Measurements from ENCODE around the gene FRZB. TPM values are rescaled to one million over a fixed set of nuclear protein-coding genes. Genes with fewer than 3 reads are reported as not detected.
A peak's percentile ranks its signal among the peaks of the same experiment; 100 is the strongest.

The FRZB gene, protein sequence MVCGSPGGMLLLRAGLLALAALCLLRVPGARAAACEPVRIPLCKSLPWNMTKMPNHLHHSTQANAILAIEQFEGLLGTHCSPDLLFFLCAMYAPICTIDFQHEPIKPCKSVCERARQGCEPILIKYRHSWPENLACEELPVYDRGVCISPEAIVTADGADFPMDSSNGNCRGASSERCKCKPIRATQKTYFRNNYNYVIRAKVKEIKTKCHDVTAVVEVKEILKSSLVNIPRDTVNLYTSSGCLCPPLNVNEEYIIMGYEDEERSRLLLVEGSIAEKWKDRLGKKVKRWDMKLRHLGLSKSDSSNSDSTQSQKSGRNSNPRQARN
- total RNA-seq (2014; rRNA removed; shearing (Covaris generic)), result 0.35 and 0.49 TPM in 2 replicates

DNA sequence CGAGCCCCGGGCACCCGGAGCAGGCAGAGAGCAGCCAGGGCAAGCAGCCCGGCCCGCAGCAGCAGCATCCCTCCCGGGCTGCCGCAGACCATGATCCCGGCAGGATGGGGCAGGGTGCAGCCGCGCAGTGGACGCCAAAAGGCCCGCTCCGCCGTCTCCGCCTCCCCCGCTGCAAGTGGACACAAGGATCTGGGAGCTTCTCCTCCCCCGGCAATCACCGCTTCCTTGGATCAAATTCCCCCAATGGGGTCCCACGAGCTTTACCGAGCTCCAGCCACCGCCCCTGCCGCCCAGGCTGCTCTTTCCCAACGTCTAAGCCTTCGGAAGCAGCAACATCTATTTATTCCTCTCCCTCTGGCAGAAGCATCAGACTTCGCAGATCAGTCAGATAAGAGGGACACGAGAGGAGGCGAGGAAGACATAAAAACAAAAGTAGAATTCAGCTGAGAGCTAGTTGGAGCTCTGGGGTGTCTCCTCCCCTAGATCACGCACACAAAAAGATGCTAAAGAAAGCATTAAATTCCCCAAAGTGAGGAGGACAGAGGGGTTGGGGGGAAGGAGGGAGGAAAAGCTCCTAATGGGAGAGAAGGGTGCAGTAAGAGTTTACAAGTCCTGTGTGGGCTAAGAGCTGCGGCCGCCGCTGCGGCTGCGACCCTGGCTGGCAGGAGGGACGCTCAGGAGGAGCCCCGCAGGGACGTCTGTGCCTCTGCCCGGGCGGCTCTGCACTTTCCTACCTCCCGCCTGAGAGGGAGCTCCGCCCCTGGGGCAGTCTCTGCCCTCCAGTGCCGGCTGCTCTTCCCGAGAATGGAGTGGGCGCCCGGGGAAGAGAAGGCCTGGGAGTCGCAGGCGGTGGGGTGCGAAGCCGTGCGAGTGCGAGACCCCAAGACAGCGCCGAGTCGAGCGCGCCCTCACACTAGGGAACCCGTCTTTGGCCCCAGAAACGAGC is at the start of gene FRZB:
FRZB (minus strand) TSS at position 177 of the 946 bp plus-strand sequence; CDS start at position 92, 85 bp downstream.
- H3K27ac ChIP-seq, result peak within 1 kb of the TSS; percentile 50
- peak within 1 kb of the TSS; percentile 71 for H3K4me3 ChIP-seq
- no peaks in the 10 kb centered on the region for H3K36me3 ChIP-seq
- H3K9me3 ChIP-seq (replicated peaks), result no peaks in the 10 kb centered on the region
- H3K4me1 ChIP-seq, result no peaks in the 10 kb centered on the region
- H3K27me3 ChIP-seq, result no peaks in the 10 kb centered on the region
- DNase-seq, result peak; percentile 77 to 82

DNA sequence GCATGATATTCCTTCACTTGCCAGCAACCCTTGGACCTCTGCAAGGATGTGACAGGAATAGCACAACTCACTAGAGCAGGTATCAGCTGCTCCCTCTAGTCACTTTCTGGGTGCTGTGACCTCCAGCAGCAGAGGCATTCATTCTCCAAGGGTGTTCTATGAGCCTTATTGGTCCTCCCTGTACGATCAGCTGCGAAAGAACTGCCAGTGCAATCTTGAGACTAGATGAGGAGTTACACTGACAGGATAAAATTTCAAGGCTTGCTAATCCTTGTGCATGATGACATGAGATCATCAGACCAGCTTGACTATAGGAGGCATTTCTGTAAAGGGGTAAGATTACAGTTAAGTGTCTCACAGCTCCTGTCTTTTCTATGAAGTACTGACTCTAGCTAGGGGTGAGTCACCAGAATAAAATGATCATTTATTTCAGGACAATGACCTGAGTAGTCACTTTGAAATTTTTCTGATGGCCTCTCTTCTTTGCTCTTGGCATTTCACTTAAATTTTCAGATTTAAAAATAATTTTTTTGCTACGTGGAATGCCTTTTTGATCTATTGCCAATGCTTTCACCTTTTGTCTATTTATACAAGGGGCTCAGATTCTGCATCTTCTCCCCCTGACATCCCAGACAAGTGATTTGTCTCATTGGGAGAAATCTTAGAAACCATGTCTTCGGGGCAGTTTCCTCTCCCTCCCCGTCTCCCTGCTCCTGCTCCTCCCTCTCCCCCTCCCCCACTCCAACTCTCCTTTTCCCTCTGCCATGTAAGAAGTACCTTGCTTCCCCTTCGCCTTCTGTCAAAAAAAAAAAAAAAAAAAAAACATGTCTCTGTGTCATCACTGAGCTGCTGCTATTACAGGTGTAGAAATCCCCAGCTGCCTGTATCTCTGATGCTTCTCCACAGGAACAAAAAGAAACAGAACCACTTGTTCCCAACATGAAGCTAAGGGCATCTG is 49.2 kb upstream of the FRZB start:
- Histone ChIP-seq H3K36me3 (peaks cover 7% of the 10 kb centered on the region), H3K4me1 (peaks cover 31% of the 10 kb centered on the region)
- peak; percentile 44 to 76 for DNase-seq

DNA sequence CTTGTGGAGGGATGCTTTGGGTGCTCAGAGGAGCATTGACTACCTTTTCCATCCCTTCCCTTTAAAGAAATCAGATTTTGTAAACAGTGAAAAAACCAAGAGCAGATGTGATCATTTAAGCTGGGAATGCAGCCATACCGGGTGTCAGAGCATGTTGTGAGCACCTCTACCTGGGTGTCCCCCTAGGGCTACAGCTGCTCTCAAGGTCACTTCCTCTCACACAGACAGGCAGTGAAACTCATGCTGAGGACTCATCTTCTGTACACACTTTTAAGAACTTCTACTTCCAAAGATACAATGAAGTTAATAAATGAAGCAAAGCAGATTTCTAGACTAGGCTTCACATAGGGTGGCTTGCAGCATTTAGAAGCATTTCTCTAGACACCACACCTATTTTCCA is 48.4 kb upstream of the FRZB start:
- Histone ChIP-seq H3K4me1 (peaks cover 23% of the 10 kb centered on the region), H3K36me3 (peaks cover 7% of the 10 kb centered on the region), H3K4me3 (no peak overlapping the region), H3K27me3 (no peaks in the 10 kb centered on the region), H3K9me3 (replicated peaks) (no peaks in the 10 kb centered on the region), H3K27ac (no peak overlapping the region)
- DNase-seq, result no peak

More for the DNA sequence above, 49.2 kb upstream of the FRZB start:
- no peaks in the 10 kb centered on the region for H3K9me3 ChIP-seq (replicated peaks)
- no peaks in the 10 kb centered on the region for H3K27me3 ChIP-seq
- peak overlapping the region; percentile 11 for H3K27ac ChIP-seq
- H3K4me3 ChIP-seq, result no peak overlapping the region

DNA sequence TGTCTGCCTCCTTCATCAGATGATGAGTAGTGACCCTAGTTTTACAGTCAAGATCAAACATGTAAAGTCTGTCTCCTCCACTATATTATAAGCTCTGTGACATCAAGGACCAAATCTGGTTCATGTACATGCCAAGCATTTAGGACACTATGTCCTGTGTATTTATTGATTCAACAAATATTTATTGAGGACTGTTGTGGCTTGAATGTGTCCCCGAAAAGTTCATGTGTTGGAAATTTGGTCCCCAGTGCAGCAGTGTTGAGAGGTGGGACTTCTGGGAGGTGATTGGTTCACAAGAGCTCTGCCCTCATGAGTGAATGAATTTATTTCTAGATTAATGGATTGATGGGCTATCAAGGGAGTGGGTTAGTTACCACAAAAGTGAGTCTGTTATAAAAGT is 46.6 kb upstream of the FRZB start:
- Histone ChIP-seq H3K27ac (no peak overlapping the region), H3K4me3 (no peak overlapping the region), H3K9me3 (replicated peaks) (no peaks in the 10 kb centered on the region; the same call in 1 of the 2 replicates), H3K27me3 (no peaks in the 10 kb centered on the region), H3K36me3 (peaks cover 4% of the 10 kb centered on the region; the same call in 1 of the 2 replicates), H3K4me1 (peaks cover 22% of the 10 kb centered on the region)
- DNase-seq, result no peak

DNA sequence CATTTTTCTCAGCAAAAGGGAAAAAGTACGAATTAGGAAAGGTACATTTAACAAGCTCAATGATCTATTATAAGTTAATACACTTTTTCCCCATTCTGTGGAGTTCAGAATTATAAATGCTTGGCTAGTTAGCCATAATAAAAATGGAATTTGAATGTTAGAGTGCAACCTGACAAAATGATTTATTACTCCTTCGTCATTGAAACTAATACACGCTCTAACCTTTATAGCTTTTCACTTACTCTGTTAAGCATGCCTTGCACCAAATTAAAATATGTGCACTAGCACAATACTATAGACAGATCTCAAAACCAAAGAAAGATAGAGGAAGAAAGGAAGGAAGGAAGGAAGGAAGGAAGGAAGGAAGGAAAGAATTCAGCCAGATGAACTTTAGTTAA is 46.1 kb upstream of the FRZB start:
- Histone ChIP-seq H3K36me3 (peaks cover 4% of the 10 kb centered on the region; the same call in 1 of the 2 replicates), H3K4me3 (no peak overlapping the region), H3K27me3 (no peaks in the 10 kb centered on the region), H3K27ac (no peak overlapping the region), H3K9me3 (replicated peaks) (no peaks in the 10 kb centered on the region; the same call in 1 of the 2 replicates), H3K4me1 (peaks cover 22% of the 10 kb centered on the region)
- DNase-seq, result no peak

DNA sequence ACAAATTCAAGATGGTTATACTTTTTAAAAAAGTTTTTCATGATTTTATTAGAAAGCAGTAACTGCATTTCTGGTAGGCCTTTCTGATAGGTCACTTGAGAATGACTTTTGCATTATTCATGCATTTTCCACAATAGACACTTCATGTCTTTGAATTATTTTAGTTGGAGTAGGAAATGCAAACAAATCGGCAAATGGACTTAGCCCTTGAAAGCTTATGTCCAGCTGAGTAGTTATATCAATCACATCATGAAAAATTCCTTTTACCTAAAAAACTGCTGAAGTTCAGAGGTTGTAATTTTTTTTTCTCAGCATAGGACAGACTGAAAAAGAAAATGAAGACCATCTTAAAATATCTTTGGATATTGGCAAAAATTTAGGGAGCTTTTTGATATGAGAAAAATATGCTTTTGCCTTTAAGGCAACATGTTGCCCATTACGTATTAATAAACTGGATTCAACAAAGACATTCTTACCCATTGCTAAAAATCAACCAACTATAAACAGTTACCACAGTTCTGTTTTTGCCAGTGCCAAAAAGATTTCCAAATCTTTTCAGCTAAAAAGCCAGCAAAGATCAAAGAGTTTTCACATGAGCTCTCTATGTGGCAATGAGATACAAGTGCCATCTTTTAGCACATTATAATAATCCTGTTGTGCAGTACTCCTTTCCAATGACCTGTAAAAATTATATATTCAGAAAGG is 45.5 kb upstream of the FRZB start:
- DNase-seq, result no peak
- no peak overlapping the region for H3K27ac ChIP-seq

DNA sequence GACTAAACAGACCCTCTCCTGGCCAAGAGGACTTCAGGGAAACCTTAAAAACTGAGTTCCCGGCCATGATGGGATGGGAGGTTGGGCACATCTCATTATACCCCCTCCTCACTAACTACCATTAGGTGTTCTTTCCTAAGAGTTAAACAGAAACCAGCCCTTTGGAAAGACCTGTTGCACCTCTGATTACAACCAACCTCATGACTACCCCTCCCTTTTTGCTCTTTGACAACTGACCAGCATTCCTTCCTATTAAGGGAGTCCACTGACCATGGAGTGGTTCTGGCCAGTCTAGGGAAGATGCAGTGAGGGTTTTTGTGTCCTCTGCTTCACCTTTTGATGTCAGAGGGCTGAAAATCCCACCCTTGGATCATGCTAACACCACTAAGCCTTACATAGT is 44.5 kb upstream of the FRZB start:
- H3K4me1 ChIP-seq, result peaks cover 16% of the 10 kb centered on the region
- H3K36me3 ChIP-seq, result peaks cover 4% of the 10 kb centered on the region; the same call in 1 of the 2 replicates
- H3K4me3 ChIP-seq, result no peak overlapping the region
- DNase-seq, result no peak
- no peaks in the 10 kb centered on the region; the same call in 1 of the 2 replicates for H3K9me3 ChIP-seq (replicated peaks)
- H3K27me3 ChIP-seq, result no peaks in the 10 kb centered on the region
- no peak overlapping the region for H3K27ac ChIP-seq

More for the DNA sequence above, 45.5 kb upstream of the FRZB start:
- no peaks in the 10 kb centered on the region for H3K27me3 ChIP-seq
- H3K36me3 ChIP-seq, result peaks cover 4% of the 10 kb centered on the region; the same call in 1 of the 2 replicates
- no peaks in the 10 kb centered on the region; the same call in 1 of the 2 replicates for H3K9me3 ChIP-seq (replicated peaks)
- peaks cover 22% of the 10 kb centered on the region for H3K4me1 ChIP-seq
- no peak overlapping the region for H3K4me3 ChIP-seq

DNA sequence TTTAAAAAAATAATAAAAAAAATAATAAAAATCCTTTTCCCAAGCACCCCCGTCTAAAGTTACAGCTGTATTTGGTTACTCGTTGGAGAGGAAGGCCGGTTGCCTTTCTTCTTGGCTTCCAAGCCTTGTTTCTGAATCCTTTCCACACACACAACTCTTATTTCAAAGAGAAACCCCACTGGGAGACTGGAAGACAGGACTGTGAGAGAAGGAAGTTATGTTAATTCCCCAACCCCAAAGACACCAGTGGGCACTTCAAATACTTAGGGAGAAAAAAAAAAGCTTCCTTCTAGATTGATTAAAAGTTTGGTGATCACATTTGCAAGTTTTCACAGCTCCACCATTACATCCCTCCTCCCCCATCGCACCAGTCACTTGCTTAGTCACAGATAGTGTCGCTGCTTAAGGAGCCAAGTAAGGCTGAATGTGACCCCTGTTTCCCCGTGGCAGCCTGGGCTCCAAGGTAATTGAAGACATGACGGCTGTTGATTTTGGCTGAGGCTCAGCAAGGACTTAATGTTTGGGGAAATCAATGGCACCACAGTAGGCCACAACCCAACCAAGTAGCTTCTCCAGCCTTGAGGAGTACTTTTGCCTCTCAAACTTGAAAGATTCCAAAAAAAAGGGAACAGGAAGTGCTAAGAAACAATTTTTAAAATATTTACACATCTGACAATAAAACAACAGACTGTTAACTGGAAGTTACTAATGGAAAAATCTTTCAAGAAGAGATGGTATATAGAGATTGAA is 40.8 kb upstream of the FRZB start:
- H3K27me3 ChIP-seq, result no peaks in the 10 kb centered on the region
- peaks cover 7% of the 10 kb centered on the region for H3K36me3 ChIP-seq
- no peaks in the 10 kb centered on the region; the same call in none of the 2 replicates for H3K9me3 ChIP-seq (replicated peaks)
- peak; percentile 6 to 30 for DNase-seq
- H3K4me3 ChIP-seq, result no peak overlapping the region
- H3K27ac ChIP-seq, result no peak overlapping the region
- no peaks in the 10 kb centered on the region for H3K4me1 ChIP-seq

DNA sequence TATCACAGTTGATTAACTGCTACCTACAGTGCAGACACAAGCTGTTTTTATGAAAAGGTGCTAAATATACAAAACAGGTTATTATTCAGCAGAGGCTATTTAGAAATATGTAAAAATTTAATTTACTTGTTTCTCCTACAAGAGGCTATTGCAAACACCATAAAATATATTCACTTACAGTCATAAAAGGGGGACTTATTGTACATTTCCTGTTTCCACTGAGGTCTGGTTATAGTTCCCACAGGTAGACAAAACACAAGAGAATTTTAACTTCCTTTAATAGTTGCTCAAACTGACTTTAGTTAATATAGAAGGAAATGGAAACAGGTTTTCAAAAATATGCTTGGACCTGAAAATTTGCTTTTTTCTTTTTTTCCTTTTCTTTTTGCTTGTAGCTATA is 40.0 kb upstream of the FRZB start:
- Histone ChIP-seq H3K4me1 (no peaks in the 10 kb centered on the region), H3K36me3 (peaks cover 7% of the 10 kb centered on the region), H3K27ac (no peak overlapping the region), H3K9me3 (replicated peaks) (no peaks in the 10 kb centered on the region; the same call in none of the 2 replicates), H3K4me3 (no peak overlapping the region), H3K27me3 (no peaks in the 10 kb centered on the region)
- no peak for DNase-seq

DNA sequence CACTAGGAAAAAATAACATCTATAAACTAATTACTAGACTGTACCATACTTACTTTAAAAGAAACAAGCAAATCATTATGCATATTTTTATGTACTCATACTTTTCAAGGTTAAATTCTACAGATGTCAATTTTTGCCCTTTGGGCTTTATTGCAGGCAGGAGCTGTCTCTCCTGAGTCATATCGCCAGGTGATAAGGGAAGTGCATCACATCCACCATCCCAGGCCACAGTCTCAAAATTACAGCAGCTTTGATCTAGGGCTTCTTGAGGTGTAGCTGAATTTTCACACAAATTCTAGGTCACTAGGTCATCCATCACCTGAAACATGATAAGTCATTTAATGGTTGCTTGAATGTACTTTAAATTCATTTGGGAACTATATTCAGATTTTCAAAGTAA is 38.4 kb upstream of the FRZB start:
- no peaks in the 10 kb centered on the region for H3K4me1 ChIP-seq
- no peaks in the 10 kb centered on the region for H3K27me3 ChIP-seq
- no peaks in the 10 kb centered on the region; the same call in none of the 2 replicates for H3K9me3 ChIP-seq (replicated peaks)
- no peak overlapping the region for H3K27ac ChIP-seq
- H3K4me3 ChIP-seq, result no peak overlapping the region
- peaks cover 7% of the 10 kb centered on the region for H3K36me3 ChIP-seq
- DNase-seq, result no peak

DNA sequence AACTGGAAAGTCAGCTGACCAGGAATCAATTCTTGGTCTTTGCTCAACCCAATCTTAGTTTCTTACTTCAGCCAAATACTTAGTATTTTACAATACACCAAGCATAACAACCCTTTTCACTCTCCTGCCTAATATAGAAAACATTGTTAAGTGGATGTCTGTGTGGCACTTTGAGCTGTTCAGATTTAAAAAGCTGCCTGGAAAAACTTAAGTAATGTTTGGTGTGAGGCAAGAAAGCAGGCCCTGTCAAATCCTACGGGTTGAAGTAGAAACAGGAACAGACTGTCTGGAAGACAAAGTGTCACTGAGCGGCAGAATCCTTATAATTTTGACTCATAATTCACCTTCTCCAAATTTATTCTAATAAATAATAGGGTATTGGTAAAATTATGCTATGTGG is 37.1 kb upstream of the FRZB start:
- no peak for DNase-seq
- no peaks in the 10 kb centered on the region for H3K4me1 ChIP-seq
- H3K27ac ChIP-seq, result no peak overlapping the region
- H3K36me3 ChIP-seq, result peaks cover 3% of the 10 kb centered on the region
- H3K27me3 ChIP-seq, result no peaks in the 10 kb centered on the region
- H3K9me3 ChIP-seq (replicated peaks), result no peaks in the 10 kb centered on the region; the same call in 1 of the 2 replicates
- no peak overlapping the region for H3K4me3 ChIP-seq

DNA sequence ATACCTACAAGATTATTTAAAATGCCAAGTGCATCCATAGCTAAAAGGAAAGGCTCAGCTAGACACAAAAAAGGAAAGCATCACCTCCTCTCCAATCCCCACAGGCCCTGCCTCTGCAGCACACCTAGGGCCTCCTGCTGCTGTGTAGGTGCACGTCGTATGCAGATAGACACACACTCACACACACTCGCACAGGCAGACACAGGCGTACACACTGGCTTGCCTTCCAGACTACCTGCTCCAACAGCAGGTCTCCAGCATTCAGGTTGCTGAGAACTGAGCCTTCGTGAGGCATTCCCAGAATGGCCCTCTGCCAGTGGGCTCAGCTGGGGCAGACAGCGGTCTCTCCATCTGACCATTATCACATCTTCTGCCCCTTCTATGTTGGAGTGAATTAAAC is 35.3 kb upstream of the FRZB start:
- H3K4me3 ChIP-seq, result no peak overlapping the region
- H3K27ac ChIP-seq, result no peak overlapping the region
- H3K36me3 ChIP-seq, result peaks cover 3% of the 10 kb centered on the region; the same call in 1 of the 2 replicates
- no peaks in the 10 kb centered on the region for H3K4me1 ChIP-seq
- no peaks in the 10 kb centered on the region; the same call in 1 of the 2 replicates for H3K9me3 ChIP-seq (replicated peaks)
- no peaks in the 10 kb centered on the region for H3K27me3 ChIP-seq
- DNase-seq, result no peak

DNA sequence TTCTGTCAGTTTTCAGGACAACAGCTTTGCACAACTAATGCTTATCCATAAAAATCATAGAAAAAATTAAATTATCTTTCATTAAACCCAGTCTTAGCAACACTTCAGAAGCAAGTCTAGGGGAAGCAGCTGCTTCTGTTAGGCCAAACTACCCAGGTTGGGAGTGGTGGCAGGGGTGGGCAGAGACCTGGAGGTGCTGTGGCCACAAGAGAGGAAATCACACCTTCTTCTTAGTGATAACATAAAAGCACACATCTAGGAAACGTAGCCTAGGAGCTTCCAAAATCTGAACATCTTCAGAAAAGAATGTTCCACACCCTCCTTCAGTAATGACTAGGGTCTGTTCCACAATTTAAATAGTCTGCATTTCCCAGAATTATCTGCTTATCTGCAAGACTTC is 32.3 kb upstream of the FRZB start:
- Histone ChIP-seq H3K9me3 (replicated peaks) (no peaks in the 10 kb centered on the region), H3K36me3 (no peaks in the 10 kb centered on the region), H3K27ac (no peak overlapping the region), H3K4me3 (no peak overlapping the region), H3K4me1 (no peaks in the 10 kb centered on the region), H3K27me3 (no peaks in the 10 kb centered on the region)
- no peak for DNase-seq
